ENCODE measurements around the gene PRF1. TPM values are rescaled to one million over a fixed set of nuclear protein-coding genes. Genes with fewer than 3 reads are reported as not detected.
A peak's percentile ranks its signal among the peaks of the same experiment; 100 is the strongest.
"Not testable (repeated sequence)": the region's sequence is repeated elsewhere in the genome, so short reads cannot be mapped to it uniquely, and the experiment has no call there.

PRF1 gene
- total RNA-seq, 1 experiment from 2014 or later, result not detected

- DNase-seq (ENCODE audit: low spot score), result no peak
Observed at GRCh38 chr10:70594161-70594560, 8.4 kb downstream of the PRF1 start.

GRCh38 chr10:70593513-70593890 lies 9.0 kb downstream of the PRF1 start:
- DNase-seq (ENCODE audit: low spot score), result no peak

GRCh38 chr10:70592746-70593512 lies 9.6 kb downstream of the PRF1 start:
- DNase-seq (ENCODE audit: low spot score), result no peak

- DNase-seq (ENCODE audit: low spot score), result no peak
Observed at GRCh38 chr10:70592186-70592735, 10.3 kb downstream of the PRF1 start.

- no peak for DNase-seq (ENCODE audit: low spot score)
Observed at GRCh38 chr10:70590655-70591416, 11.7 kb downstream of the PRF1 start.

GRCh38 chr10:70589762-70590654 lies 12.5 kb downstream of the PRF1 start:
- DNase-seq (ENCODE audit: low spot score), result no peak

- no peak for DNase-seq (ENCODE audit: low spot score)
Observed at GRCh38 chr10:70588859-70589570, 13.5 kb downstream of the PRF1 start.

GRCh38 chr10:70588255-70588654 lies 14.3 kb downstream of the PRF1 start:
- DNase-seq (ENCODE audit: low spot score), result no peak

GRCh38 chr10:70587045-70587658 lies 15.4 kb downstream of the PRF1 start:
- no peak for DNase-seq (ENCODE audit: low spot score)

GRCh38 chr10:70586348-70586930 lies 16.1 kb downstream of the PRF1 start:
- DNase-seq (ENCODE audit: low spot score), result no peak

GRCh38 chr10:70585578-70586169 lies 16.9 kb downstream of the PRF1 start:
- DNase-seq (ENCODE audit: low spot score), result no peak

GRCh38 chr10:70584909-70585544 lies 17.5 kb downstream of the PRF1 start:
- no peak for DNase-seq (ENCODE audit: low spot score)

GRCh38 chr10:70584366-70584765 lies 18.2 kb downstream of the PRF1 start:
- DNase-seq (ENCODE audit: low spot score), result no peak

- no peak for DNase-seq (ENCODE audit: low spot score)
Observed at GRCh38 chr10:70583669-70584037, 18.9 kb downstream of the PRF1 start.

GRCh38 chr10:70582793-70583668 lies 19.5 kb downstream of the PRF1 start:
- no peak for DNase-seq (ENCODE audit: low spot score)

- DNase-seq (ENCODE audit: low spot score), result not testable (repeated sequence)
Observed at GRCh38 chr10:70581176-70581575, 21.4 kb downstream of the PRF1 start.

- DNase-seq (ENCODE audit: low spot score), result peak; percentile 12
Observed at GRCh38 chr10:70579234-70580002, 23.1 kb downstream of the PRF1 start.

All from HT-29 (cell line).